ENCODE results near the gene FFAR3. TPM values are rescaled to one million over a fixed set of nuclear protein-coding genes. Genes with fewer than 3 reads are reported as not detected.

FFAR3 gene
- total RNA-seq, 3 donors from 2014 or later = 1.5 TPM; not detected in 2

- no peaks in the 10 kb centered on the region for H3K4me1 ChIP-seq (ENCODE audit: low read depth)
- intact Hi-C loops (cut with DNase I, micrococcal nuclease) = no loop called here
- H3K4me3 ChIP-seq = no peak overlapping the region
- no peaks in the 10 kb centered on the region for H3K36me3 ChIP-seq (ENCODE audit: low read depth)
- H3K9me3 ChIP-seq = no peaks in the 10 kb centered on the region
- ATAC-seq (no peak), DNase-seq (no peak)
- TF ChIP-seq, protein P1, sequence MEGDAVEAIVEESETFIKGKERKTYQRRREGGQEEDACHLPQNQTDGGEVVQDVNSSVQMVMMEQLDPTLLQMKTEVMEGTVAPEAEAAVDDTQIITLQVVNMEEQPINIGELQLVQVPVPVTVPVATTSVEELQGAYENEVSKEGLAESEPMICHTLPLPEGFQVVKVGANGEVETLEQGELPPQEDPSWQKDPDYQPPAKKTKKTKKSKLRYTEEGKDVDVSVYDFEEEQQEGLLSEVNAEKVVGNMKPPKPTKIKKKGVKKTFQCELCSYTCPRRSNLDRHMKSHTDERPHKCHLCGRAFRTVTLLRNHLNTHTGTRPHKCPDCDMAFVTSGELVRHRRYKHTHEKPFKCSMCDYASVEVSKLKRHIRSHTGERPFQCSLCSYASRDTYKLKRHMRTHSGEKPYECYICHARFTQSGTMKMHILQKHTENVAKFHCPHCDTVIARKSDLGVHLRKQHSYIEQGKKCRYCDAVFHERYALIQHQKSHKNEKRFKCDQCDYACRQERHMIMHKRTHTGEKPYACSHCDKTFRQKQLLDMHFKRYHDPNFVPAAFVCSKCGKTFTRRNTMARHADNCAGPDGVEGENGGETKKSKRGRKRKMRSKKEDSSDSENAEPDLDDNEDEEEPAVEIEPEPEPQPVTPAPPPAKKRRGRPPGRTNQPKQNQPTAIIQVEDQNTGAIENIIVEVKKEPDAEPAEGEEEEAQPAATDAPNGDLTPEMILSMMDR (IDR thresholded peaks at IDR 0.05) = no peak
These were observed 46.2 kb upstream of the FFAR3 start for GRCh38 chr19:35311901-35312665.

- Histone ChIP-seq H3K36me3 (ENCODE audit: low read depth) (no peaks in the 10 kb centered on the region), H3K4me3 (no peak overlapping the region), H3K9me3 (no peaks in the 10 kb centered on the region), H3K4me1 (ENCODE audit: low read depth) (no peaks in the 10 kb centered on the region)
- intact Hi-C loops (cut with DNase I, micrococcal nuclease) = no loop called here
- DNase-seq (peak in 1 of 3 donors; percentile 41), ATAC-seq (no peak)
- TF ChIP-seq, protein P1 (IDR thresholded peaks at IDR 0.05) = no peak
These were observed 44.7 kb upstream of the FFAR3 start for GRCh38 chr19:35313587-35313986.

GRCh38 chr19:35314031-35314430 is 44.2 kb upstream of the FFAR3 start:
- intact Hi-C loops (cut with DNase I, micrococcal nuclease) = no loop called here

GRCh38 chr19:35314858-35315470 is 43.3 kb upstream of the FFAR3 start:
- TF ChIP-seq, protein P1 (IDR thresholded peaks at IDR 0.05) = no peak
- H3K4me1 ChIP-seq (ENCODE audit: low read depth) = no peaks in the 10 kb centered on the region
- DNase-seq (peak in 1 of 3 donors; percentile 37), ATAC-seq (no peak)
- no peaks in the 10 kb centered on the region for H3K36me3 ChIP-seq (ENCODE audit: low read depth)
- intact Hi-C loops (cut with DNase I, micrococcal nuclease) = no loop called here
- no peaks in the 10 kb centered on the region for H3K9me3 ChIP-seq
- H3K4me3 ChIP-seq = no peak overlapping the region

More at GRCh38 chr19:35314031-35314430, 44.2 kb upstream of the FFAR3 start:
- DNase-seq (peak in 1 of 3 donors; percentile 23), ATAC-seq (no peak)
- no peak overlapping the region for H3K4me3 ChIP-seq
- H3K9me3 ChIP-seq = no peaks in the 10 kb centered on the region
- TF ChIP-seq, protein P1 (IDR thresholded peaks at IDR 0.05) = no peak
- H3K4me1 ChIP-seq (ENCODE audit: low read depth) = no peaks in the 10 kb centered on the region
- H3K36me3 ChIP-seq (ENCODE audit: low read depth) = no peaks in the 10 kb centered on the region

DNA sequence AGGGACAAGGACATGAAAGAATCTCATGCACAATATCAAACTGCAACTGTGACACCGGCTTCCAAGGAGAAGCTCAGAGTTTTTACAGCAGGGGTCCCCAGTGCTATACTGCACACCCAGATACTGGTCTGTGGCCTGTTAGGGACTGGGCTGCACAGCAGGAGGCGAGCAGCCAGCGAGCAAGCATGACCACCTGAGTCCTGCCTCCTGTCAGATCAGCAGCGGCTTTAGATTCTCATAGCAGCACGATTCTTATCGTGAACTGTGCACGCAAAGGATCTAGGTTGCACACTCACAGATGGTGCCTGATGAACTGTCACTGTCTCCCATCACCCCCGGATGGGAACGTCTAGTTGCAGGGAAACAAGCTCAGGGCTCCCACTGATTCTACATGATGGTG is 42.4 kb upstream of the FFAR3 start:
- no peaks in the 10 kb centered on the region for H3K36me3 ChIP-seq (ENCODE audit: low read depth)
- TF ChIP-seq, protein P1 (IDR thresholded peaks at IDR 0.05) = no peak
- DNase-seq (no peak), ATAC-seq (peak; percentile 13)
- intact Hi-C loops (cut with DNase I, micrococcal nuclease) = no loop called here
- H3K9me3 ChIP-seq = no peaks in the 10 kb centered on the region
- no peak overlapping the region for H3K4me3 ChIP-seq
- no peaks in the 10 kb centered on the region for H3K4me1 ChIP-seq (ENCODE audit: low read depth)

Measured in mucosa of descending colon (tissue), 3 donors.